Tibial nerve (tissue), 3 donors: ENCODE results near the gene FAN1.

ENCODE experiments used
- CTCF ChIP-seq, 5 experiments: fragments of 200-600 bp in 3 of 5; fragments of 450-650 bp in 2 of 5; sonication (generic) in 3 of 5; IDR thresholded peaks; one replicate each; pipeline ENCODE4 v1.5.1; 2016 to 2019; ENCODE audit warnings: antibody characterized with exemption in 5 of 5, mild to moderate bottlenecking in 3 of 5, moderate library complexity in 2 of 5
- POLR2A ChIP-seq, 2 donors: fragments of 450-650 bp; IDR thresholded peaks; one replicate each; pipeline ENCODE4 v1.6.1; 2017; ENCODE audit warnings: antibody characterized with exemption in 2 of 2, mild to moderate bottlenecking in 2 of 2, moderate library complexity in 2 of 2

- no peak for TF ChIP-seq CTCF (IDR thresholded peaks at IDR 0.05)
- TF ChIP-seq POLR2A (IDR thresholded peaks at IDR 0.05): no peak
Measured at GRCh38 chr15:30870681-30871080, 33.0 kb upstream of the FAN1 start.
